ENCODE results near the gene GPR179. TPM values are rescaled to one million over a fixed set of nuclear protein-coding genes. Genes with fewer than 3 reads are reported as not detected.

Gene GPR179
- total RNA-seq, 1 donor from 2014 or later, result 0.14 TPM

DNA sequence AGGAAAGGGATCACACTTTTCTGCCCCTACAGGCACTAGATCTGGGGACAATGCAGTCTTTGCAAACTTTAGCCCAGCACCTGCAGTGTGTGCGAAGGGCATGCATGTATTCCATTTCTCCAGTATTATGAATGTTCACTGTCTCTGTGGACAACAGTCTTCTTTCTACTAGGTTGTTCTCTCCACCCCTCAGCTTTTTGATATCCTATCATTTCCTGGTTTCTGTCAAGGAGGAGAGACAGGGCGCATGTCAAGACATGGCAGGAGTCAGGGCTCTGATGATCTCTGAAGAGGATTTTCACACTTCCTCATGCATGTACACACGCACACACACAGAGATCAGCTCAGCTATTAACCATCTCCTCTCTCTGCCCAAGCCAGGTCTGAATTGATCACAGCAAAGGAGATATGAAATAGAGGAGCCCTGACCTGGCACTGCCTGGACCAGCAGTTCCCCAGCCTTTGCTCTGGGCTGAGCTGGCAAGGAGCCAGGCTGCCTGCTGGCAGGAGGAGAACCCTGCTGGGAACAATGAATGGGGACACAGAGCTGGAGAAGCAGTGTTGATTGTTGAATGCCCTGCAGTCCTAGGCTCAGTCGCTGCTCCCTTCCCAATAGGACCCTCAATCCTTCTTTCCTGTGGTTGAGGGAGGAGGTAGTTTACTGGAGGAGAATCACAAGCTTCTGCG, 2.6 kb downstream of the GPR179 start:
- no peak for DNase-seq (ENCODE audit: extremely low spot score, unreplicated experiment)
- TF ChIP-seq, protein P1, sequence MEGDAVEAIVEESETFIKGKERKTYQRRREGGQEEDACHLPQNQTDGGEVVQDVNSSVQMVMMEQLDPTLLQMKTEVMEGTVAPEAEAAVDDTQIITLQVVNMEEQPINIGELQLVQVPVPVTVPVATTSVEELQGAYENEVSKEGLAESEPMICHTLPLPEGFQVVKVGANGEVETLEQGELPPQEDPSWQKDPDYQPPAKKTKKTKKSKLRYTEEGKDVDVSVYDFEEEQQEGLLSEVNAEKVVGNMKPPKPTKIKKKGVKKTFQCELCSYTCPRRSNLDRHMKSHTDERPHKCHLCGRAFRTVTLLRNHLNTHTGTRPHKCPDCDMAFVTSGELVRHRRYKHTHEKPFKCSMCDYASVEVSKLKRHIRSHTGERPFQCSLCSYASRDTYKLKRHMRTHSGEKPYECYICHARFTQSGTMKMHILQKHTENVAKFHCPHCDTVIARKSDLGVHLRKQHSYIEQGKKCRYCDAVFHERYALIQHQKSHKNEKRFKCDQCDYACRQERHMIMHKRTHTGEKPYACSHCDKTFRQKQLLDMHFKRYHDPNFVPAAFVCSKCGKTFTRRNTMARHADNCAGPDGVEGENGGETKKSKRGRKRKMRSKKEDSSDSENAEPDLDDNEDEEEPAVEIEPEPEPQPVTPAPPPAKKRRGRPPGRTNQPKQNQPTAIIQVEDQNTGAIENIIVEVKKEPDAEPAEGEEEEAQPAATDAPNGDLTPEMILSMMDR (conservative IDR thresholded peaks at IDR 0.05), result no peak
- no peaks in the 10 kb centered on the region for H3K9me3 Mint-ChIP-seq
- peaks cover 6% of the 10 kb centered on the region for H3K4me1 Mint-ChIP-seq (ENCODE audit: unreplicated experiment)
- no peak overlapping the region for H3K27ac Mint-ChIP-seq
- H3K4me3 Mint-ChIP-seq, result no peak overlapping the region
- peaks cover 12% of the 10 kb centered on the region for H3K27me3 Mint-ChIP-seq
- no peaks in the 10 kb centered on the region for H3K36me3 Mint-ChIP-seq

DNA sequence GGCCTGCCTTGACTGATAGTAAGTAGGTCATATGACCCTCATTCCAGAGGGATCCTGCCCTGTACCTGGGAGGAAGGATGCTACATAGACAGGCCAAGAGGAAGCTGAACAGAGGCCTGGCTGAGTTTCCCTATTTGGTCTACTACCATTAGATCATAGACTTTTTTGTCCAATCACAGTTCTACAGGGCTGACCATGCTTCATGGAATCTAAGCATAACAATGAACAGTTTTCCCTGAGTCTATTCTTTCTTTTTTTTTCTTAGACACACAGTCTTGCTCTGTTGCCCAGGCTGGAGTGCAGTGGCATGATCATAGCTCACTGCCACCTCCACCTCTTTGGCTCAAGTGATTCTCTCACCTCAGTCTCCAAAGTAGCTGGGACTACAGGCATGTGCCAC, 3.9 kb downstream of the GPR179 start:
- Mint-ChIP-seq H3K27me3 (peaks cover 16% of the 10 kb centered on the region), H3K9me3 (no peaks in the 10 kb centered on the region), H3K4me3 (no peak overlapping the region), H3K27ac (no peak overlapping the region), H3K4me1 (ENCODE audit: unreplicated experiment) (peaks cover 6% of the 10 kb centered on the region), H3K36me3 (no peaks in the 10 kb centered on the region)
- TF ChIP-seq, protein P1 (conservative IDR thresholded peaks at IDR 0.05), result no peak
- no peak for DNase-seq (ENCODE audit: extremely low spot score, unreplicated experiment)

DNA sequence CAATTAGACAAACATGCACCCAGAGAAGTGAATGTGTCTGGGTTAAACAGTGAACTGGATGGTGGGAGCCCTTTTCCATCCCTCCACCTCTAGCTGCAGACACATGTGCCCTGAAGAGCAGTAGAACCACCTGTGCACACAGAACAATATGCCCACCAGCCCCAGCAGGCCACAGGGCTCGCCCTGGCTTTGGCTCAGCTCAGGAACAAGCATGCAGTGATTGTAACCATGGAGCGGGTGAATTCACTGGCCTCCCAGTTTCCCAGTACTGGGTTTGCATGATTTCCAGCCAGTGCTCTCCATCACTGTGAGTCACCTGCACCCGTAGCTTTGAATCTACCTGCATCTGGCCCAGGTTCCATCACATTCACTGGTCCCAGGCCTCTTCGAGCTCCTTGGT, 5.2 kb downstream of the GPR179 start:
- Mint-ChIP-seq H3K4me3 (no peak overlapping the region), H3K27ac (no peak overlapping the region), H3K36me3 (no peaks in the 10 kb centered on the region), H3K9me3 (no peaks in the 10 kb centered on the region), H3K27me3 (peaks cover 21% of the 10 kb centered on the region), H3K4me1 (ENCODE audit: unreplicated experiment) (peaks cover 6% of the 10 kb centered on the region)
- no peak for DNase-seq (ENCODE audit: extremely low spot score, unreplicated experiment)
- TF ChIP-seq, protein P1 (conservative IDR thresholded peaks at IDR 0.05), result no peak

DNA sequence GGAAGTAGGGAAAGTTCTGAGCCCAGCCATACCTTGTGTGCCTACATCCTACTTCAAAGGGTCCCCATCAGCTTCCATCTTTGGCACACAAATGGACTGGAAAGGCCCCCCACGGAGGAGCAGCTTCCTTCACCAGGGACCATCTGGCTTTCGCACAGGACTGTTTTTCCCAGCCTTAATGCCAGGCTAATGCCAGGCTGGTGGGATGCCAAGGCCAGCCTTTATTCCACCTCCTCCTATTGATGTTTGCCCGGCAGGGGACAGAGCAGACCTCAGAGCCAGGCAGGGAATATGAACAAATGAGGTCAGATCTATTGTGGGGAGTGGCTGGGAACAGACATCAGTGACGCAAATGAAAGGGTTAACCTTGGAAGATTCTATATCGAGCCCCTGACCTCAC, 5.7 kb downstream of the GPR179 start:
- H3K4me3 Mint-ChIP-seq, result no peak overlapping the region
- peaks cover 6% of the 10 kb centered on the region for H3K4me1 Mint-ChIP-seq (ENCODE audit: unreplicated experiment)
- no peaks in the 10 kb centered on the region for H3K9me3 Mint-ChIP-seq
- DNase-seq (ENCODE audit: extremely low spot score, unreplicated experiment), result no peak
- no peak overlapping the region for H3K27ac Mint-ChIP-seq
- H3K27me3 Mint-ChIP-seq, result peaks cover 22% of the 10 kb centered on the region
- no peaks in the 10 kb centered on the region for H3K36me3 Mint-ChIP-seq
- TF ChIP-seq, protein P1 (conservative IDR thresholded peaks at IDR 0.05), result no peak

DNA sequence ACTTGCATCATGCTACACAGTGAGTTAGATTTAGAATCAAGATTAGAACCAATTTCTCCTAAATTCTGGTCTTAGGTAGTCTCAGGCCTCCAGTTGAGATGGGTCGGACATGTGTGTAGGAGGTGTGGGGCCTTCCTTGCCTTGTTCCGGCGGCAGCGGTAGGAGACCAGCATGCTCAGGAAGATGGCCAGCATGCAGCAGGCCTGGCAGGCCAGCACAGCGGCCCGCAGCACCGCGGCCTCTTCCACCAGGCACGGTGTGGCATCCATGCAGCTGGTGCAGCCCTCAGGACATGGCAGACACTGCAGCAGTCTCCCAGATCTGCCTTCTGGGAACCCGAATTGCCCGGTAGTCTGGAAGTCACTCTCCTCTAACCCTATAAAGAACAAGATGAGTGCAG, 6.9 kb downstream of the GPR179 start:
- no peaks in the 10 kb centered on the region for H3K36me3 Mint-ChIP-seq
- TF ChIP-seq, protein P1 (conservative IDR thresholded peaks at IDR 0.05), result no peak
- no peaks in the 10 kb centered on the region for H3K9me3 Mint-ChIP-seq
- H3K27me3 Mint-ChIP-seq, result peaks cover 22% of the 10 kb centered on the region
- H3K4me1 Mint-ChIP-seq (ENCODE audit: unreplicated experiment), result peaks cover 6% of the 10 kb centered on the region
- H3K27ac Mint-ChIP-seq, result no peak overlapping the region
- no peak for DNase-seq (ENCODE audit: extremely low spot score, unreplicated experiment)
- no peak overlapping the region for H3K4me3 Mint-ChIP-seq

Measured in type B pancreatic cell (in vitro differentiated cells).